HEK293 (cell line): ENCODE results near the gene ICAM4.

Experiments
- BCL11A ChIP-seq: fragments of 450-650 bp; formaldehyde crosslinking; IDR thresholded peaks from 2 replicates; pipeline ENCODE4 v1.5.1; 2016; ENCODE audit warnings: low read depth, missing biosample characterization, missing genetic modification characterization
- GLIS1 ChIP-seq: fragments of 450-650 bp; formaldehyde crosslinking; IDR thresholded peaks from 2 replicates; pipeline ENCODE4 v1.5.1; 2016; ENCODE audit warnings: missing biosample characterization, missing genetic modification characterization
- GLIS2 ChIP-seq: fragments of 450-650 bp; formaldehyde crosslinking; IDR thresholded peaks from 2 replicates; pipeline ENCODE4 v1.5.1; 2016; ENCODE audit warnings: missing biosample characterization, missing genetic modification characterization
- HOXA7 ChIP-seq: sonication (generic); formaldehyde crosslinking; IDR thresholded peaks from 2 replicates; pipeline ENCODE4 v1.8.1; 2022; ENCODE audit warnings: missing genetic modification reagents, borderline replicate concordance
- HOXD13 ChIP-seq: sonication (generic); formaldehyde crosslinking; IDR thresholded peaks from 2 replicates; pipeline ENCODE4 v1.8.0; 2022; ENCODE audit warnings: missing genetic modification reagents, borderline replicate concordance
- IKZF3 ChIP-seq: fragments of 450-650 bp; IDR thresholded peaks from 2 replicates; pipeline ENCODE4 v1.5.0; 2018; ENCODE audit warnings: missing biosample characterization, mild to moderate bottlenecking, missing genetic modification characterization, moderate library complexity
- KLF16 ChIP-seq: fragments of 450-650 bp; formaldehyde crosslinking; IDR thresholded peaks from 2 replicates; pipeline ENCODE4 v1.5.1; 2017; ENCODE audit warnings: missing biosample characterization, missing genetic modification characterization
- KLF8 ChIP-seq: fragments of 450-650 bp; formaldehyde crosslinking; IDR thresholded peaks from 2 replicates; pipeline ENCODE4 v1.5.1; 2016; ENCODE audit warnings: missing biosample characterization, missing genetic modification characterization
- SCRT1 ChIP-seq: fragments of 450-650 bp; formaldehyde crosslinking; IDR thresholded peaks from 2 replicates; pipeline ENCODE4 v1.5.1; 2016; ENCODE audit warnings: missing biosample characterization, missing genetic modification characterization, borderline replicate concordance
- SETDB1 ChIP-seq: IDR thresholded peaks from one replicate; pipeline ENCODE4 v1.6.1; 2017; ENCODE audit warnings: mild to moderate bottlenecking, low read length, moderate library complexity, mixed read lengths; ENCODE audit not compliant: insufficient read length
- SP2 ChIP-seq: fragments of 450-650 bp; formaldehyde crosslinking; IDR thresholded peaks from 2 replicates; pipeline ENCODE4 v1.5.1; 2016; ENCODE audit warnings: missing biosample characterization, missing genetic modification characterization
- SP3 ChIP-seq: fragments of 450-650 bp; formaldehyde crosslinking; IDR thresholded peaks from 2 replicates; pipeline ENCODE4 v1.5.1; 2016; ENCODE audit warnings: missing biosample characterization, missing genetic modification characterization
- YY1 ChIP-seq: fragments of 450-650 bp; formaldehyde crosslinking; IDR thresholded peaks from 2 replicates; pipeline ENCODE4 v1.5.1; 2018; ENCODE audit warnings: missing biosample characterization, missing genetic modification characterization
- ZBTB44 ChIP-seq: fragments of 450-650 bp; IDR thresholded peaks from 2 replicates; pipeline ENCODE4 v1.5.1; 2018; ENCODE audit warnings: missing biosample characterization, mild to moderate bottlenecking, missing genetic modification characterization
- ZNF138 ChIP-seq: fragments of 450-650 bp; formaldehyde crosslinking; IDR thresholded peaks from 2 replicates; pipeline ENCODE4 v1.5.1; 2016; ENCODE audit warnings: missing biosample characterization, missing genetic modification characterization, borderline replicate concordance
- ZNF140 ChIP-seq: fragments of 450-650 bp; formaldehyde crosslinking; IDR thresholded peaks from 2 replicates; pipeline ENCODE4 v1.5.1; 2016; ENCODE audit warnings: missing biosample characterization, missing genetic modification characterization
- ZNF2 ChIP-seq: fragments of 450-650 bp; formaldehyde crosslinking; IDR thresholded peaks from 2 replicates; pipeline ENCODE4 v1.5.1; 2016; ENCODE audit warnings: missing biosample characterization, missing genetic modification characterization
- ZNF221 ChIP-seq: fragments of 450-650 bp; formaldehyde crosslinking; IDR thresholded peaks from 2 replicates; pipeline ENCODE4 v1.5.1; 2017; ENCODE audit warnings: missing biosample characterization, missing genetic modification characterization, borderline replicate concordance
- ZNF341 ChIP-seq: fragments of 450-650 bp; formaldehyde crosslinking; IDR thresholded peaks from 2 replicates; pipeline ENCODE4; 2016; ENCODE audit warnings: low read depth, missing biosample characterization, missing genetic modification characterization
- ZNF350 ChIP-seq: fragments of 450-650 bp; formaldehyde crosslinking; IDR thresholded peaks from 2 replicates; pipeline ENCODE4 v1.5.0; 2017; ENCODE audit warnings: missing biosample characterization, mild to moderate bottlenecking, missing genetic modification characterization
- ZNF521 ChIP-seq: fragments of 450-650 bp; formaldehyde crosslinking; IDR thresholded peaks from 2 replicates; pipeline ENCODE4 v1.5.1; 2017; ENCODE audit warnings: missing biosample characterization, mild to moderate bottlenecking, missing genetic modification characterization
- ZNF544 ChIP-seq: fragments of 450-650 bp; formaldehyde crosslinking; IDR thresholded peaks from 2 replicates; pipeline ENCODE4 v1.5.0; 2017; ENCODE audit warnings: missing biosample characterization, missing genetic modification characterization
- ZNF561 ChIP-seq: fragments of 450-650 bp; IDR thresholded peaks from 2 replicates; pipeline ENCODE4 v1.5.1; 2018; ENCODE audit warnings: missing biosample characterization, missing genetic modification characterization, borderline replicate concordance
- ZNF571 ChIP-seq: fragments of 450-650 bp; formaldehyde crosslinking; IDR thresholded peaks from 2 replicates; pipeline ENCODE4 v1.5.0; 2017; ENCODE audit warnings: missing biosample characterization, missing genetic modification characterization
- ZNF596 ChIP-seq: fragments of 450-650 bp; IDR thresholded peaks from 2 replicates; pipeline ENCODE4 v1.5.0; 2018; ENCODE audit warnings: missing biosample characterization, mild to moderate bottlenecking, missing genetic modification characterization, moderate library complexity
- ZNF626 ChIP-seq: fragments of 450-650 bp; sonication (Bioruptor Pico); formaldehyde crosslinking; IDR thresholded peaks from 2 replicates; pipeline ENCODE4 v1.5.1; 2018; ENCODE audit warnings: missing biosample characterization, missing genetic modification characterization, inconsistent platforms
- ZNF645 ChIP-seq: fragments of 450-650 bp; formaldehyde crosslinking; IDR thresholded peaks from 2 replicates; pipeline ENCODE4; 2016; ENCODE audit warnings: missing biosample characterization, missing genetic modification characterization
- ZNF701 ChIP-seq: fragments of 450-650 bp; formaldehyde crosslinking; IDR thresholded peaks from 2 replicates; pipeline ENCODE4 v1.5.1; 2016; ENCODE audit warnings: missing biosample characterization, missing genetic modification characterization
- ZSCAN23 ChIP-seq: fragments of 450-650 bp; formaldehyde crosslinking; IDR thresholded peaks from 2 replicates; pipeline ENCODE4 v1.5.1; 2016; ENCODE audit warnings: missing biosample characterization, missing genetic modification characterization
- TF ChIP-seq, protein P1 (sequence below): fragments of 450-650 bp; formaldehyde crosslinking; IDR thresholded peaks from 2 replicates; pipeline ENCODE4 v1.5.1; 2016; ENCODE audit warnings: missing biosample characterization, missing genetic modification characterization
- TF ChIP-seq, protein P2 (sequence below): fragments of 450-650 bp; formaldehyde crosslinking; conservative IDR thresholded peaks from 2 replicates; pipeline ENCODE4 v1.5.1; 2016; ENCODE audit warnings: low read depth, missing biosample characterization, missing genetic modification characterization

The ICAM4 gene

GRCh38 chr19:10334588-10335351 lies 48.0 kb downstream of the ICAM4 start (continued):
- TF ChIP-seq ZNF350 (tag by site-specific recombination) (no peak), ZNF645 (tag by site-specific recombination) (0 out of 2 replicates have a peak, but pooled peaks have one; percentile 13), ZNF701 (tag by site-specific recombination) (no peak), HOXA7 (CRISPR knock-in tag) (no peak), HOXD13 (CRISPR knock-in tag) (no peak), SP3 (tag by site-specific recombination) (peak; percentile 97), ZNF140 (tag by site-specific recombination) (no peak), IKZF3 (no peak), YY1 (tag by site-specific recombination) (no peak), ZNF561 (no peak), ZSCAN23 (tag by site-specific recombination) (no peak), SP2 (tag by site-specific recombination) (peak; percentile 97), ZNF571 (tag by site-specific recombination) (no peak), GLIS1 (peak; percentile 68), ZNF2 (tag by site-specific recombination) (no peak), ZNF544 (tag by site-specific recombination) (no peak), ZNF596 (tag by site-specific recombination) (no peak), ZNF341 (no peak), ZBTB44 (tag by site-specific recombination) (no peak), SCRT1 (tag by site-specific recombination) (no peak), KLF16 (tag by site-specific recombination) (peak; percentile 92), GLIS2 (tag by site-specific recombination) (peak; percentile 82), ZNF221 (tag by site-specific recombination) (no peak), BCL11A (tag by site-specific recombination) (peak; percentile 10; the same call in 1 of the 2 replicates), ZNF626 (tag by site-specific recombination) (no peak), ZNF521 (tag by site-specific recombination) (no peak), KLF8 (tag by site-specific recombination) (peak; percentile 71), ZNF138 (tag by site-specific recombination) (no peak), SETDB1 (no peak)
- TF ChIP-seq, protein P1, sequence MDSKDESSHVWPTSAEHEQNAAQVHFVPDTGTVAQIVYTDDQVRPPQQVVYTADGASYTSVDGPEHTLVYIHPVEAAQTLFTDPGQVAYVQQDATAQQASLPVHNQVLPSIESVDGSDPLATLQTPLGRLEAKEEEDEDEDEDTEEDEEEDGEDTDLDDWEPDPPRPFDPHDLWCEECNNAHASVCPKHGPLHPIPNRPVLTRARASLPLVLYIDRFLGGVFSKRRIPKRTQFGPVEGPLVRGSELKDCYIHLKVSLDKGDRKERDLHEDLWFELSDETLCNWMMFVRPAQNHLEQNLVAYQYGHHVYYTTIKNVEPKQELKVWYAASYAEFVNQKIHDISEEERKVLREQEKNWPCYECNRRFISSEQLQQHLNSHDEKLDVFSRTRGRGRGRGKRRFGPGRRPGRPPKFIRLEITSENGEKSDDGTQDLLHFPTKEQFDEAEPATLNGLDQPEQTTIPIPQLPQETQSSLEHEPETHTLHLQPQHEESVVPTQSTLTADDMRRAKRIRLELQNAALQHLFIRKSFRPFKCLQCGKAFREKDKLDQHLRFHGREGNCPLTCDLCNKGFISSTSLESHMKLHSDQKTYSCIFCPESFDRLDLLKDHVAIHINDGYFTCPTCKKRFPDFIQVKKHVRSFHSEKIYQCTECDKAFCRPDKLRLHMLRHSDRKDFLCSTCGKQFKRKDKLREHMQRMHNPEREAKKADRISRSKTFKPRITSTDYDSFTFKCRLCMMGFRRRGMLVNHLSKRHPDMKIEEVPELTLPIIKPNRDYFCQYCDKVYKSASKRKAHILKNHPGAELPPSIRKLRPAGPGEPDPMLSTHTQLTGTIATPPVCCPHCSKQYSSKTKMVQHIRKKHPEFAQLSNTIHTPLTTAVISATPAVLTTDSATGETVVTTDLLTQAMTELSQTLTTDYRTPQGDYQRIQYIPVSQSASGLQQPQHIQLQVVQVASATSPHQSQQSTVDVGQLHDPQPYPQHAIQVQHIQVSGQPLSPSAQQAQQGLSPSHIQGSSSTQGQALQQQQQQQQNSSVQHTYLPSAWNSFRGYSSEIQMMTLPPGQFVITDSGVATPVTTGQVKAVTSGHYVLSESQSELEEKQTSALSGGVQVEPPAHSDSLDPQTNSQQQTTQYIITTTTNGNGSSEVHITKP (tag by site-specific recombination) = peak; percentile 86
- TF ChIP-seq, protein P2, sequence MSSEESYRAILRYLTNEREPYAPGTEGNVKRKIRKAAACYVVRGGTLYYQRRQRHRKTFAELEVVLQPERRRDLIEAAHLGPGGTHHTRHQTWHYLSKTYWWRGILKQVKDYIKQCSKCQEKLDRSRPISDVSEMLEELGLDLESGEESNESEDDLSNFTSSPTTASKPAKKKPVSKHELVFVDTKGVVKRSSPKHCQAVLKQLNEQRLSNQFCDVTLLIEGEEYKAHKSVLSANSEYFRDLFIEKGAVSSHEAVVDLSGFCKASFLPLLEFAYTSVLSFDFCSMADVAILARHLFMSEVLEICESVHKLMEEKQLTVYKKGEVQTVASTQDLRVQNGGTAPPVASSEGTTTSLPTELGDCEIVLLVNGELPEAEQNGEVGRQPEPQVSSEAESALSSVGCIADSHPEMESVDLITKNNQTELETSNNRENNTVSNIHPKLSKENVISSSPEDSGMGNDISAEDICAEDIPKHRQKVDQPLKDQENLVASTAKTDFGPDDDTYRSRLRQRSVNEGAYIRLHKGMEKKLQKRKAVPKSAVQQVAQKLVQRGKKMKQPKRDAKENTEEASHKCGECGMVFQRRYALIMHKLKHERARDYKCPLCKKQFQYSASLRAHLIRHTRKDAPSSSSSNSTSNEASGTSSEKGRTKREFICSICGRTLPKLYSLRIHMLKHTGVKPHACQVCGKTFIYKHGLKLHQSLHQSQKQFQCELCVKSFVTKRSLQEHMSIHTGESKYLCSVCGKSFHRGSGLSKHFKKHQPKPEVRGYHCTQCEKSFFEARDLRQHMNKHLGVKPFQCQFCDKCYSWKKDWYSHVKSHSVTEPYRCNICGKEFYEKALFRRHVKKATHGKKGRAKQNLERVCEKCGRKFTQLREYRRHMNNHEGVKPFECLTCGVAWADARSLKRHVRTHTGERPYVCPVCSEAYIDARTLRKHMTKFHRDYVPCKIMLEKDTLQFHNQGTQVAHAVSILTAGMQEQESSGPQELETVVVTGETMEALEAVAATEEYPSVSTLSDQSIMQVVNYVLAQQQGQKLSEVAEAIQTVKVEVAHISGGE (tag by site-specific recombination) = no peak
